ENCODE measurements around the gene PDCD10. TPM values are rescaled to one million over a fixed set of nuclear protein-coding genes. Genes with fewer than 3 reads are reported as not detected.

The PDCD10 gene
- total RNA-seq, 1 donor from 2014 or later = 34.6 TPM

DNA sequence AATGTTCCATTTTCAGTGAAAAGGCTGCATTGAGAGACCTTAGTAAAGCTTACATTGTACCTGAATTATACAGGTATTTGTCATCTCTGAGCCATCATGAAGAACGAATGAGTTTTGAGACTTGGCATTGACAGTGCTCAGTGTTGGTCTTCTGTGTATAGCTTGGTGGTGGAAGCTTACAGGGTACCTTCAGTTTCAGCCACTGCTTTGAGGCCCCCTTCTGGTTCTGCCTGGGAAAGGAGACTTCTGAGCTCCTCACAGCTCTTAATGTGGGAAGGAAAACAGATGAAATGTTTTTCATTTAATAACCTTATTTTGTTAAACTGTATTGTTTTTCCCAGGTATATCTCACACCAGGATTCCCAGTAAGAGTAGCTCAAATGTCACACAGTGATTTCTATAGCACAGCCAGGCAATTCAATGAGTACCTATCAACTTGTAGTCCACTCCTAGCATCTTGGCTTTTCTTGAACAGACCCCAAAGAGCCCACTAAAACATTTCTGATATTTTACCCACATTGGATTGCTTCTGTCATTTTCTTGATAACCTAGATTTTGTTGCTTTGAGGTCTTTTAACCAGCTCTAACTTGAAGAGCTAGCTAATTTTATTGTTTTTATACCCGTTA, 6.4 kb upstream of the PDCD10 start:
- peak; percentile 14 for DNase-seq (ENCODE audit: low read depth, low spot score)

DNA sequence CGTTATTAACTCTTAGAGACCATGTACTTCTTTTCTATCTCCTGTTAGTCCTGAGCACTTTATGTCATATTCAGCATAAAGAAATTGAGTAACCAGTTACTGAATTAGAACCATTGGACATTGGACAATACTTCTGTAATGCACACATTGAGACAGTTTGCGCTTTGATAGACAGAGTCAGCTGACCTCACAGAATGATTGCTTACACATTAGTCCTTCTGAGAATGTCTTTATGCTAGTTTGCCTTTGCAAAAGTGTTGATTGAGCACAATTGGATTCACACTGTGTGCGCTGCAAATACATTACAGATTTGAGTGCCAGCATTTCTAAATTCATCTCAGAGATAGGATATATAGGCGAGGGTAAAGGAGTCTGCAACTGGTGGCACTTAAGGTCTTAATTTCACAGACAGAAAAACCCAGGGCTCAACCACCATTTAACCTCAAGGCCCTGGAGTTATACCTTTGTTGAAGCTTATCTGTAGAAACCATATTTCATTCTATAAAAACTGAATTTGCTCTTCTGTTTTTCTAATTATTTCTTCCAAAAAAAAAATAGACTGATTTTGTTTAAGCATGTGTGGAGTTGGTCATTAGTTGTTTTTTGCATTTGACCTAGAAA, 4.6 kb upstream of the PDCD10 start:
- Mint-ChIP-seq H3K9me3 (no peaks in the 10 kb centered on the region), H3K36me3 (ENCODE audit: low read depth) (no peaks in the 10 kb centered on the region), H3K4me3 (no peak overlapping the region), H3K27ac (ENCODE audit: unreplicated experiment) (no peak overlapping the region), H3K4me1 (no peaks in the 10 kb centered on the region), H3K27me3 (ENCODE audit: low read depth) (peaks cover 3% of the 10 kb centered on the region)
- TF ChIP-seq, protein P1, sequence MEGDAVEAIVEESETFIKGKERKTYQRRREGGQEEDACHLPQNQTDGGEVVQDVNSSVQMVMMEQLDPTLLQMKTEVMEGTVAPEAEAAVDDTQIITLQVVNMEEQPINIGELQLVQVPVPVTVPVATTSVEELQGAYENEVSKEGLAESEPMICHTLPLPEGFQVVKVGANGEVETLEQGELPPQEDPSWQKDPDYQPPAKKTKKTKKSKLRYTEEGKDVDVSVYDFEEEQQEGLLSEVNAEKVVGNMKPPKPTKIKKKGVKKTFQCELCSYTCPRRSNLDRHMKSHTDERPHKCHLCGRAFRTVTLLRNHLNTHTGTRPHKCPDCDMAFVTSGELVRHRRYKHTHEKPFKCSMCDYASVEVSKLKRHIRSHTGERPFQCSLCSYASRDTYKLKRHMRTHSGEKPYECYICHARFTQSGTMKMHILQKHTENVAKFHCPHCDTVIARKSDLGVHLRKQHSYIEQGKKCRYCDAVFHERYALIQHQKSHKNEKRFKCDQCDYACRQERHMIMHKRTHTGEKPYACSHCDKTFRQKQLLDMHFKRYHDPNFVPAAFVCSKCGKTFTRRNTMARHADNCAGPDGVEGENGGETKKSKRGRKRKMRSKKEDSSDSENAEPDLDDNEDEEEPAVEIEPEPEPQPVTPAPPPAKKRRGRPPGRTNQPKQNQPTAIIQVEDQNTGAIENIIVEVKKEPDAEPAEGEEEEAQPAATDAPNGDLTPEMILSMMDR (conservative IDR thresholded peaks at IDR 0.05) = no peak
- no peak for DNase-seq (ENCODE audit: low read depth, low spot score)

More for the DNA sequence above, 6.4 kb upstream of the PDCD10 start:
- Mint-ChIP-seq H3K27me3 (ENCODE audit: low read depth) (peaks cover 3% of the 10 kb centered on the region), H3K4me3 (no peak overlapping the region), H3K36me3 (ENCODE audit: low read depth) (no peaks in the 10 kb centered on the region), H3K27ac (ENCODE audit: unreplicated experiment) (no peak overlapping the region), H3K9me3 (no peaks in the 10 kb centered on the region), H3K4me1 (no peaks in the 10 kb centered on the region)
- TF ChIP-seq, protein P1 (conservative IDR thresholded peaks at IDR 0.05) = peak; percentile 56

DNA sequence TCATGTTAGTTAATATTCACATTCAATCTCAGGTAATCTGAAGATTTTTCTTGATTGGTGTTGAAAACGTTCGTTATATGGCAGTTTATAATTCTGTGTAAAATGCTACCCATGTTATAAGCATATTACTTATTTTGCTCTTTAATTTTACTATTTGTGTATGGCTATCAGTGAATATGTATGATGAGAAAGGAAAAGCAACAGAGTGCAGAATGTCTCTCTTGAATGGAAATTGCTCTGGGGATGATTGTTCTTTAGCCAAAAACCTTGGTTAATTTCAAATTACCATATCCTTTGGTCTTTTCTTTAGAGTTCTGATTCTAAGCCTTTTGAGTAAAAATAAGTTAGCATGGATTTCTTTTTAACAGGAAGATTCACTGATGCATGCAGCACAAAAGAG, 3.3 kb upstream of the PDCD10 start:
- no peak overlapping the region for H3K27ac Mint-ChIP-seq (ENCODE audit: unreplicated experiment)
- H3K27me3 Mint-ChIP-seq (ENCODE audit: low read depth) = peaks cover 3% of the 10 kb centered on the region
- no peaks in the 10 kb centered on the region for H3K4me1 Mint-ChIP-seq
- H3K4me3 Mint-ChIP-seq = no peak overlapping the region
- DNase-seq (ENCODE audit: low read depth, low spot score) = no peak
- TF ChIP-seq, protein P1 (conservative IDR thresholded peaks at IDR 0.05) = no peak
- H3K9me3 Mint-ChIP-seq = no peaks in the 10 kb centered on the region
- H3K36me3 Mint-ChIP-seq (ENCODE audit: low read depth) = no peaks in the 10 kb centered on the region

DNA sequence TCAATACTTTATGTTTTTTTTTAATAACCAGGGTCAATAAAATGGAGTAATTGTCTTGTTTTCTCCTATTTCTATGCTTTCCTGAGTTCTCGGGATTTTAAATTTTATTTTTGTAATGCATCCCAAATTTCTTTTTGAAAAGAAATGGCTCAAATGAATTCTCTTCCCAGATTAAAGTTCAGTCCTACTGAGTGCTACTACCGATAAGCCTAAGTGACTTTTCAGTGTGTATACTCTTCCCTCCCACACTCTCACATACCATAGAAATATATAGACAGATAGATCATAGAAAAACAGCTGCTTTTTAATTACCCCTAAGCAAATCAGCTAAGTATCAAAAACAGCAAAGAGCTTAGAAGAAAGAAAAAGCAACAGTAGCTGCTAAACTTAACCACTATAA, 2.3 kb upstream of the PDCD10 start:
- Mint-ChIP-seq H3K4me3 (peak overlapping the region; percentile 72), H3K9me3 (no peaks in the 10 kb centered on the region), H3K27ac (ENCODE audit: unreplicated experiment) (no peak overlapping the region), H3K27me3 (ENCODE audit: low read depth) (peaks cover 3% of the 10 kb centered on the region), H3K4me1 (peaks cover 9% of the 10 kb centered on the region), H3K36me3 (ENCODE audit: low read depth) (no peaks in the 10 kb centered on the region)
- TF ChIP-seq, protein P1 (conservative IDR thresholded peaks at IDR 0.05) = no peak
- DNase-seq (ENCODE audit: low read depth, low spot score) = no peak

DNA sequence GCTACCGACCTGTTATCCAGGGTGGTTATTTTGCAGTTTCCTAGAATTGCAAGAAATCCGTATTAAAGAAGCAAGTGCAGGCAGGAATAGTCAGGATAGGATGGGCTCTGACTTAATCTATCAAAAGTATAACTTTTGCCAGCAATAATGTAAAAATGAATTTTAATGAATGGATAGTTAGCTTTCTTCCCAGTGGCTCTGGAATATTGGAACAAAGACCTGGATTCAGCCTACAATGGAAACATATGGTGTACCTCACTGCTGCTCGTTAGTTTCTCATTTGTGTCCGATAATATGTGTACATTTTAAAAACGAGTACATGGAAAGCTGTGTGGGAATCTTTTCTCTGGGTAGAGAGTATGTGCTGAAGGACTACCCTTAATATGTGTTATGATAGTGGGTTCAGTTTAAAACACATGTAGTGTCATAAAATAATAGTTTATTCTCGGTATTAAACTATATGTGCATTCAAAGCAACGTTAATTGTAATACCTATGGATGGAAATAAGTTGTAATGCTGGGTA, 1.6 kb upstream of the PDCD10 start:
- no peaks in the 10 kb centered on the region for H3K9me3 Mint-ChIP-seq

More for the DNA sequence above, 1.6 kb upstream of the PDCD10 start:
- H3K4me3 Mint-ChIP-seq = no peak overlapping the region
- TF ChIP-seq, protein P1 (conservative IDR thresholded peaks at IDR 0.05) = no peak
- H3K27ac Mint-ChIP-seq (ENCODE audit: unreplicated experiment) = no peak overlapping the region
- peaks cover 13% of the 10 kb centered on the region for H3K4me1 Mint-ChIP-seq
- H3K36me3 Mint-ChIP-seq (ENCODE audit: low read depth) = no peaks in the 10 kb centered on the region
- peaks cover 3% of the 10 kb centered on the region for H3K27me3 Mint-ChIP-seq (ENCODE audit: low read depth)
- no peak for DNase-seq (ENCODE audit: low read depth, low spot score)
